HK-2 (cell line): ENCODE data around the gene SMARCE1.

ENCODE experiments used
- DNase-seq: peaks from one replicate; pipeline ENCODE4 v3.0.0-alpha.2; 2018; ENCODE audit not compliant: unreplicated experiment

The SMARCE1 gene

GRCh38 chr17:40582328-40582901, 65.2 kb downstream of the SMARCE1 start:
- DNase-seq: no peak

GRCh38 chr17:40580140-40580539, 67.5 kb downstream of the SMARCE1 start:
- DNase-seq: no peak

GRCh38 chr17:40579471-40579870, 68.1 kb downstream of the SMARCE1 start:
- no peak for DNase-seq

GRCh38 chr17:40577611-40578065, 70.0 kb downstream of the SMARCE1 start:
- no peak for DNase-seq

GRCh38 chr17:40576113-40576740, 71.4 kb downstream of the SMARCE1 start:
- DNase-seq: no peak
